ENCODE data around the gene PCDH9.
"Not testable (repeated sequence)": the region's sequence is repeated elsewhere in the genome, so short reads cannot be mapped to it uniquely, and the experiment has no call there.

The PCDH9 gene

DNA sequence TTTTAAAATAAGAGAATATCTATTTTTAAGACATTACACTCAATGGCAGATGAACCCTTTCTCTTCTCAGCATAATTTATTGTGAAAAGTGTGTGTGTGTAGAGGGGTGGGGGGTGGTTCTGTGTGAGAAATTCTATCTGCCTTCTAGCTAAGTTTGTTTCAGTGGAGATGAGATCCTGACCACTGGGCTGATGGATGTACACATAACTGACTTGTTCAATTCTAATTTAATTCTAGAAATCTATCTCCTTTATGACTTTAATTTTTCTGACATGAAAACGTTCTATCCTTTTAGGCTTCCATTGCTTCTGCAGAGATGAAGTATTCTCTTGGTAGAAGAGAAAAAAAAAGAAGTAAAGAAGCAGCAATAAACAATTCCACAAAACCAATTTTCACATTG lies 891.6 kb downstream of the PCDH9 start:
- no peak for DNase-seq (ENCODE audit: low read depth)

DNA sequence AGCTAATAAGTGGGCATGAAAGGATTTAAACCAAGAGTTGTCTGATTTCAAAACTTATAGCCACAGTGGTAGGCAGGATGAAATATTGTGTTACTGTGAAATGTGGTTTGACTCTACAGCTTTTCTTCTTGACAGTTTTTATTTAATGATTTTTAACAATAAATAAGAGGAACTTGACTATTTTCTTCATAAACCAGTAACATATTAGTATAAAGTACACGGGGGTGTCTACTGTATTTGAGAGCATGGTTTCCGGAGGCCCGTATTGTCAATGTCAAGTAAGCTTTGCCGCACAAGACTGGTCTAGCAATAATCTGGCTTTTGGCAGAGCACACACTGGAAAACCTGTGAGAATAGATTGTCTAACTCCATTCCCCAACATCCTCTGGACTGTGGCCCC lies 894.5 kb downstream of the PCDH9 start:
- DNase-seq (ENCODE audit: low read depth), result no peak

DNA sequence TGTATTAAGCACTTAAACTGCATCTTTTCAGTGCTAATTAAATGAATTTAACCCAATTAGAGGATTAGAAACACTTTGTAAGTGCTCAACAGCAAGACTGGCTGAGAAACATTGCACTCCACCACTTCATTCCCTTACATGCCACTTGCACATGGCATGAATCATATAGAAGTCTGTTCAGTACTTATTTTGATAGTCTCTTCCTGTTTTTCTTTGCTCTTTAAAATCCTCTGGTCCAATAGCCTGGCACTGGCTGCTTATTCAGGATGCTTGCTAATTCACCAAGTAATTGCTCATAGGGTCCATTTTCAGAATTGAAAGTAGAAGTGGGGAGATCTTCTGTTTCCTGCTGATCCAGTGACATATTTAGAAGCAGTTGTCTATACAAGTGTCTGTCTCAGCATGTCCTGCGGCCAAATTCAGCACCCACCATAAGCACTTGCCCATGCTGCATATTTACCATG lies 900.1 kb downstream of the PCDH9 start:
- DNase-seq (ENCODE audit: low read depth), result no peak

DNA sequence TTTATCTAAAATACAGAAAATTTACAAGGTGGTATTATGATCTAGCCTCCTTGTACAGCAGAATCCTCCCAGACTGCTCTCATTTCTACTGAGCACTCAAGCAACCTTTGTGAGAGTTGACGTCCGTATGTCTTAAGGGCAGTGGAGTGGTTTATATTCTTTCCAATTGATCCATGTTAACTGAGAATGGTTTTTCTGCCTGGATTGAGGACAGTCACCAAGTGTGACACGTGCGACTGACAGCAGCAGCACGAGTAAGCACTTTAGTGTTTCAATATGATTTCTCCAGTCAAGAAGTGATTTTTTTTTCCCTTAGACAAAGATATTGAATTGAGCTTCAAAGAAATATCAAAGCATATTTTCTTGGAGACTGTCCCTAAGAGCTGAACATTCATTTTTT lies 901.7 kb downstream of the PCDH9 start:
- DNase-seq (ENCODE audit: low read depth), result no peak

DNA sequence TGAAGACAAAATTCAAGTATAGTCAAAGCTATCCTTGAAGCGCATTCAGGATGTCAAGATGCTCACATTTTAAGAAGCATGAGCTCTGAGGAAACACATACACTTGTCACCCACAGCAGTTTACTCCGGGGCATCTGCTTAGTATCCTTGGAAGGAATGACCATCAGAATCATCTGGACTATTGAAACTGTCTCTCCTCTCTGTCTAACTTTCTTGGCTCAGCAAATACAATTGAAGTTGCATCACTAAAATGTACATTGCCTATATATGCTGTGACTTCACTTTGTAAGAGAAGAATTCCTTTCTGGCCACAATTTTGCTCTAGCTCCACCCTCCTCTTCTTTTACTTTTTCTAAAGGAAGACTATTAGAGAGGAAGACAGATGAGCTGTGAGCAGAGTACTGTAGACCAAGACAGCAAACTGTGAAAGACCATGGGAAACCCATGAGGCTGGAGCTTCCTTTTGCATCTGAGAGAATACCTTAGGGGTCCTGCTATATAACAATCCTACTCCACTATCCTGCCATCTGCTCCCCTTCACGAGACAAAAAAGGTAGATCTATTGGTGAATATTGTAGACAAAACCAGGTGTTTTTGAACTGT lies 906.3 kb downstream of the PCDH9 start:
- no peak for DNase-seq (ENCODE audit: low read depth)

DNA sequence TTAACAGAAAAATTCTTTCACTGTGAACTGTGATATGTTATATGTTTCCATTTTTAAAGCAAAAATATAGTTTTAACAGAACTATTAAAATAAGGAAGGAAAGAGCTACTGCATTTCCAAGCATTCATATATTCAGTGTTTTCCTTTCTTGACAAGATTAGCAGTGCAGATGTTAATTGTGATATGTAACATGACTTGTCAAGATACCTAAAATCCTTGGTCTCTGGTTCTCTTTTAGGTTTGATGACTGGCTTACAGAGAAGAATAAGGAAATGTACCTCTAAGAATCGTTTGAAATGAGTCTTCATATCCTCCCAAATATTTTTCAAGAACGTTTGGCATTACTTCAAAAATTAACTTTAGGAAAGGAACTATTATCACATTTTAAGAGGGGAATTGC lies 907.2 kb downstream of the PCDH9 start:
- no peak for DNase-seq (ENCODE audit: low read depth)

DNA sequence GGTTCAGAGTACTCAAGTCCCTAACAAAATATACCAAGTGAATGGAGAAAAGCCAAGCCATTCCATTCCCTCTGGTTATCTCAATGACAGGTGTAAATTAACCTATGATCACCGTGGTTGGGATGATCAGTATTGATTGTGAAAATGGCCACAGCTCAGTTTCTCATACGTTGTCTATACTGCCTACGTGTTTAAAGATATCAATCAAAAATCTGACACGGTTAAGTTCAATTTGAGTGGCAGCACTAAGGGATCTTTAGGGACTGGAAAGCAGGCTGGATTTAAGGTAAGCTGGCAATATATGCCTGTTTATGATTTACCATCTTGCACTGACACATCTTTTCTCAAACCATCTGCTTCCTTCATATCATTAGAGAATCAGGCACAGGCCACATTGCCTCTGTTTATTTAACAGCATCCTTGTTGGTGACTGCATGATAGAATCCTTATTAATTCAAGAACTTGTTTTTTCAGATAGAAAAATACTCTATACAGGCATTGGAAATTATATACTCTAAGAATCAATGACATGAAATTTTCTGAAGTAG lies 907.9 kb downstream of the PCDH9 start:
- no peak for DNase-seq (ENCODE audit: low read depth)

DNA sequence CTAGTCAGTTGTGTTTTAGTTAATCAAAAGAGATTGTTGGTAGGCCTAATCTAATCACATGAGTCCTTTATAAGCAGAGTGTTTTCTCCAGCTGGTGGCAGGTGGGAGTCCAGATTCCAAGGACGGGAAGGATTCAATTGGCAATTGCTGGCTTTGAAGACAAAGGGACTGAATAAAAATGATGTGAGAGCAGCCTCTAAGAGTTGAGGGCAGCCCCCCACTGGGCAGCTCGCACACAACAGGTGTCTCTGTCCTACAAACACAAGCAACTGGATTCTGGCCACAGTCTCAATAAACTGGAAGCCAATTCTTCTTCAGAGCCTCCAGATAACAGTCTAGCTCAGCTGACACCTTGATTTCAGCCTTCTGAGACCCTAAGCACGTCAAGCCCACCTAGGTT lies 915.2 kb downstream of the PCDH9 start:
- DNase-seq (ENCODE audit: low read depth), result no peak

DNA sequence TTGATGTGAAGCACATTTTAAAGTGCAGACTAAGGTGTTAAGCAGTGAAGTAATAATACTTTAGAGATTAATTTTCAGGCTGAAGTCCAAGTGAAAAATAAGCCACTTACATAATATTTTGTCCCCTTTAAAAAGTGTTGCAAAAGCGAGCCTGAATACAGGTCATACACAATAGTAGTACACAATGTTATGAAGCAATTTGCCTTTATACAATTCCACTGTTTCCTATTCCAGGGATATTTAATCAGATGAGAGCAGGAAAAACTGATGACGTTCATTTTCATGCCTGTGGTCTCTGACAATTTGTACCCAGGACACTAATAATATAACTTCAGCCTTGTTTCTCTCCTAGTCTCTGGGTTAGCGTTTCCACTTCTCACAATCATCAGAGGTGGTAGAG lies 916.7 kb downstream of the PCDH9 start:
- no peak for DNase-seq (ENCODE audit: low read depth)

DNA sequence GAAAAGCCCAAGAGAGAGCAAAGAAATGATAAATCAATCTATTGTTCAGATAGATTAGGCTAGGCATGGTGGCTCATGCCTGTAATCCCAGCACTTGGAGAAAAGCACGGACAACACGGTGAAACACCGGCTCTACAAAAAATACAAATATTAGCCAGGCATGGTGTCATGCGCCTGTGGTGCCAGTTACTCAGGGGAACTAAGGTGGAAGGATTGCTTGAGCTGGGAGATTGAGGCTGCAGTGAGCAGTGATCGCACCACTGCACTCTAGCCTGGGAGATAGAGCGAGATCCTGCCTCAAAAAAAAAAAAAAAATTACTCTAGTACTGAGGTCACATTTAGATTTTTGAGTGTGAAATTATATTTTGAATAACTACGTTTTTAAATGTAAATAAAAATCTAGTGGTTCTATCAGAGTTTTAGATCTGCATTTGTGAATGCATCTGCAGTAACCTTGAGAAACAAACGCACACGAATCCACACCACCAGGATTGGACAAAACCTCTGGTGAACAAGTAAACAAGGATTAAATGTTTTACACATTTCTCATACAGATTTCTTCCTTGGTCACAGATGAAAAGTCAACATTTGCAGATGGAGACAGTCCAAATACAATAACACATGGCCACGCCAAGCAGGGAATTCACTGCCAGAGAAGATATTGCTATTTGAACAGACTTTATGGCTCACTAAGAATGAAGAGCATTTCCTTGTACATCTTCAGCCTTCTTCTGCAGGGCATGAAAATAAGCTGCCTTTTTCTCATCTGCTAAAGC lies 917.6 kb downstream of the PCDH9 start:
- no peak for DNase-seq (ENCODE audit: low read depth)

DNA sequence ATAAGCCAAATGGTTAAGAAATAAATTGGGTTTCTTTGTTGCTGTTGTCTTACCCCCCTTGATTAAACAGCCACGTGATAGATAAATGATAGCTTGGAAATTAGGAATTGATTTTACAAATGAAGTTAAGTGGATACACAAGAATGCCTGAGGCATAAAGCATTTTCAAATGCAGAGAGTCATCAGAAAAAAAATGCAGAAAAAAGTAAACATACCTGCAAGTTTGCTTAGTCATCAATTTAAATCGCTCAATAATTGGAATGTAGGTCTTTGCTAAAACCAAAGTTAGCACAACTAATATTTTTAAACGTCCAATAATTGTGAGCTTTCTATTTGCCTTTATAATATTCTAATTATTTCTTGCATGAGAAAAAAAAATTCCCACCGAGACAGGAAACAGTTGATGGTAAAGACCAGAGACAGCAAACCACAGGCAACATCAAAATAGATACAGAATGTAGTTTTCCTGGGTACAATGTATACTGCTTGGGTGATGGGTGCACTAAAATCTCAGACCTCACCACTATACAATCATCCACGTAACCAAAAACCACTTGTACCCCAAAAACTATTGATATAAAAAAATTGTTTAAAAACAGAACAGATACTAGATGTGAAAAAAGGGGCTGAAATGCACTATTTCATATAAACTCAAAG lies 924.0 kb downstream of the PCDH9 start:
- DNase-seq (ENCODE audit: low read depth), result no peak

DNA sequence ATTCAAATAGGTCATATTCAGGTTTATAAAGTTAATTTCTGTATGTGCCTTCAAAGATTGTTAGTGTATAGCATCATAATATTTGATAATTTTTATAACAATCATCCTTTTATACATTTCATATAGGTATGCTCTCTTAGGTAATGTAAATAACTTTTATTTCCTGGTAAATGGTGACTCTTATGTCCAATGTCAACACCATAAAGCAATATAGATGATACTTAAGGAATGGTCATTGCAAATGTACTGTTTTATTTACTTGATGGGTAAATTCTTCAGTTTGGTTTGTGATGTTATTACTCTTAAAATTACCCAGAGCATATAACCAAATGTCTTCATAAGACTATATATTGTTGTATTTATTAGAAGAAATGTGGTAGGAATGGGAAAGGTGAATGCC lies 928.7 kb downstream of the PCDH9 start:
- no peak for DNase-seq (ENCODE audit: low read depth)

DNA sequence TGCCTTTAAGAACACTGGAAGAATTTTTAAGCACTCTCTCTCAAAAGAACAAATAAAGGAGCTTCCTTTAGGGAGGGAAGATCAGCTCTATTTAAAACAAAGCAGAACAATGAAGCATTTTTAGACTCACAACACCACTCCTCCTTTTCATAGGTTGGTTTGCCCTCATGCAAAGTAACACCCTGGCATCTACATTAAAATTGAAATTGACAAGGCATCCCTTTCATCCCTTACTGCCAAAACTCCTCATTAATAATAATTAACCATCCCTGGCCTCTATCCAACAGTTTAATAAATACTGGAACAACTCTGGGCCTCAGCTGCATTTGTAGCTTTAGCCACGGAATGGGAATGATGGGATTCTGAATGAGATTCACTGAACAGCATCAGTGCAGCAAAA lies 929.1 kb downstream of the PCDH9 start:
- DNase-seq (ENCODE audit: low read depth), result no peak

DNA sequence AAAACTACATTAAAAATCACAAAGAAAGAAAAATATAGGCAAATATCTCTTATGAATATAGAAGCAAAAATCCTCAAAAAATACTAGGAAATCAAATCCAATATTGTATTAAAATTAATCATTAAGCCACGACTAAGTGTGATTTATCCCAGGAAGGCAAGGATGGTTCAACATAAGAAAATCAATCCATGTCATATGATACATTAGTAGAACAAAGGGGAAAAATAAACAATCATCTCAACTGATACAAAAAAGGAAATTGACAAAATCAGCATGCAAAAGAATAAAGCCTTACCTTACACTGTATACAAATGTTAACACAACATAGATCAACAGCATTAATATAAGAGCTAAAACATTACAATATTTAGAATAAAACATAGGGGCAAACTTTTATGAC lies 933.3 kb downstream of the PCDH9 start:
- DNase-seq (ENCODE audit: low read depth), result no peak

DNA sequence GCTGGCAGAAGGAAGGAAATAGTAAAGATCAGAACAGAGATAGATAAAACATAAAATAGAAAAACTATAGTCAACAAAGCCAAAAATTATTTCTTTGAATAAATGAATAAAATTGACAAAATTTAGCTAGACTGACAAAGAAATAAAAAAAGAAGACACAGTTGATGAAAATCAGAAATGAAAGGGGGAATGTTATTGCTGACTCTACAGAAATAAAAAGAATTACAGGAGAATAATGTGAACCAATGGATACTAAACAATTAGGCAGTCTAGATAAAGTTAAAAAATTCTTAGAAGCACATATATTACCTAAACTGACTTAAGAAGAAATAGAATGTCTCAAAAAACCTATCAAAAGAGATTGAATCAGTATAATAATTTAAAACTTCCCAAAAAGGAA lies 933.8 kb downstream of the PCDH9 start:
- DNase-seq (ENCODE audit: low read depth), result no peak

DNA sequence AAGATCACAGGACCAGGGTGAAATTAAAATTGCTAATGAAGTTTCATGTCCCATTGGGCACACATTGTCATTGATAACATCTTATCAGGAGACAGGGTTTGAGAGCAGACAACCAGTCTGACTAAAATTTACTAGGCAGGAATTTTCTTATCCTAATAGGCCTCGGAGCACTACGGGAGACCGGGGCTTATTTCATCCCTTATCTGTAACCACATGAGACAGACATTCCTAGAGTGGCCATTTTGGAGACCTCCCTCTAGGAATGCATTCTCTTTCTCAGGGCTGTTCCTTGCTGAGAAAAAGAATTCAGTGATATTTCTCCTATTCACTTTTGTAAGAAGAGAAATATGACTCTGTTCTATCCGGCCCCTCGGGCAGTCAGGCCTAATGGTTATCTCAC lies 943.3 kb downstream of the PCDH9 start:
- DNase-seq (ENCODE audit: low read depth), result not testable (repeated sequence)

DNA sequence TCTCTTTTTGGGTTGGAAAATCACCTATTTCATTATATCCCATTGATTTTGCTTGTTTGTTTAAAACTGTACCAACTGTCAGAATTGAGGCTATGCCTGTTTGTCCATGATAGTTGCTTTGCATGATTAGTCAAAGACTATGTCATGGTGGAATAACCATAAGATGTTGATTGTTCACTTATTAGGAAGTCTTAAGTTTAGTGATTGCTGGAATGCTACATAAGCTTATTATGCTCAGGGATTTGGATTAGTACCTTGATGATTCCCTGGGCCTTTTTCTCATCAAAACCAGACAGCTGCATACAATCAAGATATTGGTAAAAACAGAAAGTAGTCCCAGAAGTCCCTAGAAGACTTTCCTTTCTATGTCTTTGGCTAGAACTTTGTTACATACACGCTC lies 954.7 kb downstream of the PCDH9 start:
- no peak for DNase-seq (ENCODE audit: low read depth)

DNA sequence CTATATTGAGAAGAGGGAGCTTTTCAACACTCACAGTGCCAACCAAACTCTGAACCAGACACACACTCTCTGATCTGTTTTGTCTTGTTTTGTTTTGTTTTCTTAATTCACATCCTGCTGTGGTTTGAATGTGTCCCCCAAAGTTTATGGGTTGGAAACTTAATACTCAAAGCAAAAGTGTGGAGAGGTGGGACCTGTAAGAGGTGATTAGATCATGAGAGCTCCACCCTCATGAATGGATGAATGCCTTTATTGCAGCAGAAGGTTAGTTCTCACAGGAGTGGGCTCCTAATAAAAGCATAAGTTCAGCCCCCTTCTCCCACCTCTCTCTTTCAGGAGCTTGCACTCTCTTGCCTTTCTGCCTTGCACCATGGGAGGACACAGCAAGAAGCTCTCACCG lies 957.1 kb downstream of the PCDH9 start:
- no peak for DNase-seq (ENCODE audit: low read depth)

DNA sequence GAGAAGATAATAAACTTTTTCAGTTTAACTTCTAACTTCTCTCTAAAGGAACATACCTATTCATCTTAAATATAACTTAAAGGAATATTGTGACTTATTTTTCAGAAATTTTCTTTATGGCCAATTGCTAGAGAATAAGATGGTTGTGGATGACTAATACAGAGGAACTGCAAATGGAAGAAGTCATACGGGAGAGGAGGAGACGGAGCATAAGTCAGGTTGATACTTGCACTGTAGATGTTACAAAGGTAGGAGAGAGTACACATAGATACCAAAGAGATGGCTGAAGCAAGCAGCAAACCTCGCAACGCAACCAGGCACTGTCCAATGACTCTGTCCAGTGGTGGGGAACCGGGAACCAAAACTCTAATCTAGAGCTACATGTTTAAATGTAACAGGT lies 963.4 kb downstream of the PCDH9 start:
- DNase-seq (ENCODE audit: low read depth), result no peak

DNA sequence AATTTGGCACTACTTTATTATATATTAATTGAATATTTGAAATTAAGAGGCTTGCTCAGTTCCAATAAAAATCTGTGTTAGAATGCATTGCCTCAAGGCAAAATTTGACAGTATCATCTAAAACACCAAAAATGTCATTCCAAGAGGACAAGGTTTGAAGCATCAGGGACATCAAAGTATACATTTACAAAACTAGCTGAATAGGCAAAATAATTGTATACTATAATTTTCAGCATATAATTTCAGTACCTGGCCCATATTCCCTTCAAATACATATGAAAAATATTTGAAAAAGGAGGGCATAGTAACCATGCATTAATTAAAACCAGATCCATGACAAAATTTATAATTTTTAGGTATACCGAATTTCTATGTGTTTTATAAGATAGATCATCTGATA lies 963.8 kb downstream of the PCDH9 start:
- DNase-seq (ENCODE audit: low read depth), result no peak

DNA sequence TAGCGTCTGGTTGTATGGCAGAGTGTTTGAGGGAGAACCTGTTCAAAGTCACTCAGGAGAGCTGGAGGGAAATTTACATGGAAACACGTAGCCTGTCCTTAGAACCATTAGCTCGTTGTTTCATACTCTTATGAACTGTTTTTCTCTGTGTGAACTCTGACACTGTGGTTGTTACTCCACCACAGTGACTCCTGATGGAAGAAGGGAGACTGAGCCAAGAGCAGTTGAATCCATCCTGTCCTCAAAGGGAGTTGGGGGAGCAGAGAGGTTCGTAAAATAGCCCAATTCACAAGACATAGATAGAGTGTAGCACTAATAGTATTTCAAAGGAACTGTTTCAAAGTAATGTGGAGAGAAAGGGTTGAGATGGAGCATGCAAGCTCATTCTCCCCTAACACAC lies 964.8 kb downstream of the PCDH9 start:
- no peak for DNase-seq (ENCODE audit: low read depth)

DNA sequence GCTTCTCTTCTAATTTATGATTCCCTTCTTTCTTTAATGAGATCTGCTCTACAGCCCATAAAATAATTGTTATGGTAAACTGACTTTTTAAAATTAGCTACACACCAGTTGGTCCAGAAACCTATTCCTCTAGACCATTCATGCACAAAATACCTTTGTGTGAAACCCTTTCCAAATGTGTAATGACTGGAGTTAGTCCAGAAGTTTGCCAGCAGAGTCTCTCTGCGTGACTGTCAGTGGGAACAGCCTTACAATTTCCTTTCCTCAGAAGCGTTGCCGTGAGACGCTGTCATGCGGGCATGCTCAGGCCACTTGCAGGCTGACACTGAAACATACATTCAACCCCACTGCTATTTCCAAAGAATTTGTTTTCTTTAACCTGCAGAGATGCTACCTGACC lies 965.2 kb downstream of the PCDH9 start:
- no peak for DNase-seq (ENCODE audit: low read depth)

DNA sequence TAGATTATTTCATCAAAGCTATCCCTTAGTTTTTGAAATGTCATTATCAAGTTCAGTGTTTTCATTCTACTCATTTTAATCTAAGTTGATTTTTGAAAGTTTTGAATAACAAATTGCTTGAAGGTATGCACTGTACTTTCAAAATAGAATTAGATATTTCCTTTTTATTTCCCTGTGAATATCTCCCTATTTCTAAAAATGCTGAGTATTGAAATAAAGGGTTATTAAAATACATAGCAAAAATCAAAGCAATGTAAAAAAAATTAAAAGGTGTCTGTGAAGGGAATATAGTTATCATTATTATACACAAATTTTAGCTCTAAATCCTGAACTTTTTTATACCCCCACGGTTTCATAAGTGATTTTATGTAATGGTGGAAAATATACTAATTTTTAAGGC lies 967.8 kb downstream of the PCDH9 start:
- DNase-seq (ENCODE audit: low read depth), result no peak

Data from T-helper 22 cell (primary cell).